Parathyroid adenoma (tissue), 2 donors: ENCODE measurements around the gene HMBS.
A peak's percentile ranks its signal among the peaks of the same experiment; 100 is the strongest.

ENCODE experiments used
- H2AFZ ChIP-seq: fragments of 300-600 bp; sonication (generic); one replicate; pipeline ENCODE4 v1.7.0; 2017; ENCODE audit warnings: antibody characterized with exemption, mild to moderate bottlenecking
- H3K27ac ChIP-seq: fragments of 300-600 bp; sonication (generic); one replicate; pipeline ENCODE4 v1.7.0; 2017
- H3K27me3 ChIP-seq: fragments of 300-600 bp; sonication (generic); one replicate; pipeline ENCODE4 v1.7.0; 2017; ENCODE audit warnings: low read length; ENCODE audit not compliant: control insufficient read depth, insufficient read depth
- H3K36me3 ChIP-seq: fragments of 300-600 bp; sonication (generic); one replicate; pipeline ENCODE4 v1.7.0; 2017; ENCODE audit warnings: low read length; ENCODE audit not compliant: control insufficient read depth, insufficient read depth
- H3K4me1 ChIP-seq: fragments of 300-600 bp; sonication (generic); one replicate; pipeline ENCODE4 v1.7.0; 2017; ENCODE audit warnings: control low read depth
- H3K4me2 ChIP-seq: fragments of 300-600 bp; sonication (generic); one replicate; pipeline ENCODE4 v1.7.0; 2017; ENCODE audit warnings: low read length
- H3K4me3 ChIP-seq: fragments of 300-600 bp; sonication (generic); one replicate; pipeline ENCODE4 v1.7.0; 2017; ENCODE audit warnings: low read depth, low read length
- H3K79me2 ChIP-seq: fragments of 300-600 bp; sonication (generic); one replicate; pipeline ENCODE4 v1.7.0; 2017; ENCODE audit warnings: control low read depth
- H3K9ac ChIP-seq: fragments of 300-600 bp; sonication (generic); one replicate; pipeline ENCODE4 v1.7.0; 2017; ENCODE audit warnings: mild to moderate bottlenecking
- H3K9me3 ChIP-seq: fragments of 300-600 bp; sonication (generic); one replicate; pipeline ENCODE4 v1.7.0; 2017; ENCODE audit warnings: low read length; ENCODE audit not compliant: control insufficient read depth
- TF ChIP-seq, protein P1 (sequence below): fragments of 300-600 bp; sonication (generic); IDR thresholded peaks from one replicate; pipeline ENCODE4 v1.7.0; 2017; ENCODE audit warnings: antibody characterized with exemption, mild to moderate bottlenecking
- donor health status: primary hyperparathyroidism.

HMBS gene

DNA sequence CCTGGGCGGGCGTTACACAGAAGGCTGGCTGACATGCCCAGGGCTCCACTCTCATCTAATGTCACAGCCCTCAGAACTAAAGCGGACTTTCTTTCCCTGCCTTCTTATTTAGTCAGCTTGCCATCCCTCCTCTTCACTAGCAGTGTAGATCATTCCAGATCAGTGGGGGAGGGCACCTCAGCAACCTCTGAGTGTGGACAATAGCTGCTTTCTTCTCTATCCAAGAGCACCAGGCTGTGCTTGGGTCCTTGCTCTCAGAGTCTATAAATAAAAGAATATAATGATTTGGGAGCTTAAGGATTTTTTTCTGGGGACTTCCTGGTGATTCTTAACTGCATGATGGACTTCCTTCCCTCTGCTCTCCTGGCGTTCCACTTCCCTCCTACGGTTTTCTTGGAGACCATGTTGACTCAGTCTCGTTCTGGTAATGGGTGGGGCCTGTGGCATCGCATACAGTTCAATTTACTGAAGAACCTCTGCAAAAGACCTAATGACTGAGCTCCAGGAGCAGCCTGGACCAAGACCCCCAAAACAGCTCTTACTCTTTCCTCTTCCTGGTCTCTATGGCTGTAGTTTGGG, 2.9 kb upstream of the HMBS start:
- no peaks in the 10 kb centered on the region for H3K9me3 ChIP-seq
- no peak overlapping the region for H3K27ac ChIP-seq
- TF ChIP-seq, protein P1, sequence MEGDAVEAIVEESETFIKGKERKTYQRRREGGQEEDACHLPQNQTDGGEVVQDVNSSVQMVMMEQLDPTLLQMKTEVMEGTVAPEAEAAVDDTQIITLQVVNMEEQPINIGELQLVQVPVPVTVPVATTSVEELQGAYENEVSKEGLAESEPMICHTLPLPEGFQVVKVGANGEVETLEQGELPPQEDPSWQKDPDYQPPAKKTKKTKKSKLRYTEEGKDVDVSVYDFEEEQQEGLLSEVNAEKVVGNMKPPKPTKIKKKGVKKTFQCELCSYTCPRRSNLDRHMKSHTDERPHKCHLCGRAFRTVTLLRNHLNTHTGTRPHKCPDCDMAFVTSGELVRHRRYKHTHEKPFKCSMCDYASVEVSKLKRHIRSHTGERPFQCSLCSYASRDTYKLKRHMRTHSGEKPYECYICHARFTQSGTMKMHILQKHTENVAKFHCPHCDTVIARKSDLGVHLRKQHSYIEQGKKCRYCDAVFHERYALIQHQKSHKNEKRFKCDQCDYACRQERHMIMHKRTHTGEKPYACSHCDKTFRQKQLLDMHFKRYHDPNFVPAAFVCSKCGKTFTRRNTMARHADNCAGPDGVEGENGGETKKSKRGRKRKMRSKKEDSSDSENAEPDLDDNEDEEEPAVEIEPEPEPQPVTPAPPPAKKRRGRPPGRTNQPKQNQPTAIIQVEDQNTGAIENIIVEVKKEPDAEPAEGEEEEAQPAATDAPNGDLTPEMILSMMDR = no peak
- no peaks in the 10 kb centered on the region for H3K79me2 ChIP-seq
- no peaks in the 10 kb centered on the region for H3K36me3 ChIP-seq
- no peak overlapping the region for H3K9ac ChIP-seq
- H3K4me2 ChIP-seq = no peak overlapping the region
- H3K4me3 ChIP-seq = no peak overlapping the region
- H2AFZ ChIP-seq = no peak overlapping the region
- peaks cover 7% of the 10 kb centered on the region for H3K4me1 ChIP-seq
- no peaks in the 10 kb centered on the region for H3K27me3 ChIP-seq

DNA sequence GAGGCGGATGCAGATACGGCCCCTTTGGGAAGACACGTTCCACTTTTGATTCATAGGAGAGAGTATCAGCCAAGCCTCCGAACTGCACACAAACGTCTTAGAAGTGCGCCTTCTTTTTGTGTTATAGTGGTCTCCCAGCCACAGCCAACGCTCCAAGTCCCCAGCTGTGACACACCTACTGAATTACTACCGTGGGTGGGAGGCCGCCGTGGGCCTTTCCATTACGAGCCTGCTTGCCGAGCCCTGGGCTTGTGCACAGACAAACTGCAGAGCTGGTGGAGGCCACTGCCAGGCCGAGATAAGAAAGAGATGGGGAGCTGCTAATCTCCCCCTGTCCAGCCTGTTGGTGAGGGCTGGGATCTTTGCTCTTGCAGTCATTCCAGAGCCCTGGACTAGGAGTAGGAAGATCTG, 761 bp downstream of the HMBS start:
- Histone ChIP-seq H3K79me2 (no peaks in the 10 kb centered on the region), H2AFZ (peak overlapping the region; percentile 95), H3K27ac (peak overlapping the region; percentile 78), H3K9ac (no peak overlapping the region), H3K27me3 (no peaks in the 10 kb centered on the region), H3K4me1 (peaks cover 7% of the 10 kb centered on the region), H3K4me3 (peak overlapping the region; percentile 90), H3K4me2 (peak overlapping the region; percentile 75), H3K36me3 (no peaks in the 10 kb centered on the region), H3K9me3 (no peaks in the 10 kb centered on the region)
- TF ChIP-seq, protein P1 = no peak

DNA sequence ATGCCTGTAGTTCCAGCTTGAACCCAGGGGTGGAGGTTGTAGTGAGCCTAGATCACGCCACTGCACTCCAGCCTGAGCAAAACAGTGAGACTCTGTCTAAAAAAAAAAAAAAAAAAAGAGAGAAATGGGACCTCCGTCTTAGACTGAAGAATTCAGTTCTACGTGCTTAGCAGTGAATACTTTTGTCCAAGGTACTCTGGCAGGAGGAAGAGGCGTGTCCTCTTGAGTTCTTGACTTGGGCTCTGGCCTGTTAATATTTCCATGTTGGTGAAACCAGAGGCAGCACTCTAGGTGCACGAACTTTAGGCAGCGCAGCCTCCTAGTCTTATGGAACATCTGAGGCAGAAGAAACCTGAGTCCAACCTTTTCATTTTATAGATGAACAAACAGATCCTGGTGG, 2.4 kb downstream of the HMBS start:
- Histone ChIP-seq H3K4me2 (no peak overlapping the region), H3K27ac (no peak overlapping the region), H2AFZ (no peak overlapping the region), H3K36me3 (no peaks in the 10 kb centered on the region), H3K4me1 (peaks cover 7% of the 10 kb centered on the region), H3K27me3 (no peaks in the 10 kb centered on the region), H3K9me3 (no peaks in the 10 kb centered on the region), H3K9ac (no peak overlapping the region), H3K79me2 (no peaks in the 10 kb centered on the region), H3K4me3 (no peak overlapping the region)
- TF ChIP-seq, protein P1 = no peak

DNA sequence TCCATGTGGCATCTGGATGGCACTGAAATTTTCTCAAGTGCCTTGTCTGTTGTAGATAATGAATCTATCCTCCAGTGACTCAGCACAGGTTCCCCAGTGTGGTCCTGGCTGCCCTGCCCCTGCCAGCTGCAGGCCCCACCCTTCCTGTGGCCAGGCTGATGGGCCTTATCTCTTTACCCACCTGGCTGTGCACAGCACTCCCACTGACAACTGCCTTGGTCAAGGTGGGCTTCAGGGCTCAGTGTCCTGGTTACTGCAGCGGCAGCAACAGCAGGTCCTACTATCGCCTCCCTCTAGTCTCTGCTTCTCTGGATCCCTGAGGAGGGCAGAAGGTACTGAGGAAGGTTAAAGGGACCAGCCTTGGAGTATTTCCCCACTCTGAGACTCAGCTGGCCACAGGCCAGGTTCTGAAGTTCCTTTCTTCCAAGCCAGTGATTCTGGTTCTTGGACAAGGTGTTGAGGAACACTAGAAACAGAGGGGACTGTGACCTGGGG, 3.1 kb downstream of the HMBS start:
- H3K9ac ChIP-seq = no peak overlapping the region
- no peaks in the 10 kb centered on the region for H3K27me3 ChIP-seq

More for the DNA sequence above, 3.1 kb downstream of the HMBS start:
- Histone ChIP-seq H2AFZ (no peak overlapping the region), H3K36me3 (no peaks in the 10 kb centered on the region), H3K9me3 (no peaks in the 10 kb centered on the region), H3K27ac (no peak overlapping the region), H3K79me2 (no peaks in the 10 kb centered on the region), H3K4me1 (peaks cover 7% of the 10 kb centered on the region), H3K4me2 (no peak overlapping the region), H3K4me3 (no peak overlapping the region)
- TF ChIP-seq, protein P1 = no peak
